Jurkat, Clone E6-1 (cell line): Measurements from ENCODE around the gene SIPA1L3.
"Not testable (repeated sequence)": the region's sequence is repeated elsewhere in the genome, so short reads cannot be mapped to it uniquely, and the experiment has no call there.

Experiments used
- DNase-seq: peaks from one replicate; pipeline ENCODE4 v3.0.0-alpha.2; 2011; ENCODE audit warnings: low read depth, low spot score
- H3K4me3 ChIP-seq: 2 replicates; pipeline ENCODE4 v1.5.1; 2011; ENCODE audit warnings: mild to moderate bottlenecking, low read length, control low read depth, moderate library complexity

SIPA1L3 gene

GRCh38 chr19:37907735-37908455, 887 bp downstream of the SIPA1L3 start:
- H3K4me3 ChIP-seq = peak overlapping the region; percentile 79
- no peak for DNase-seq

- no peak for DNase-seq
- no peak overlapping the region for H3K4me3 ChIP-seq
Measured at GRCh38 chr19:37909661-37910199, 2.7 kb downstream of the SIPA1L3 start.

GRCh38 chr19:37914908-37915307, 7.9 kb downstream of the SIPA1L3 start:
- peak; percentile 49 for DNase-seq
- H3K4me3 ChIP-seq = no peak overlapping the region

GRCh38 chr19:37920591-37921450, 13.8 kb downstream of the SIPA1L3 start:
- no peak for DNase-seq
- no peak overlapping the region for H3K4me3 ChIP-seq

GRCh38 chr19:37924573-37924972, 17.6 kb downstream of the SIPA1L3 start:
- DNase-seq, H3K4me3 ChIP-seq: not testable (repeated sequence)

GRCh38 chr19:37925212-37925611, 18.2 kb downstream of the SIPA1L3 start:
- DNase-seq = no peak
- no peak overlapping the region for H3K4me3 ChIP-seq

- no peak overlapping the region for H3K4me3 ChIP-seq
- DNase-seq = no peak
Measured at GRCh38 chr19:37926255-37926654, 19.2 kb downstream of the SIPA1L3 start.

- no peak for DNase-seq
Measured at GRCh38 chr19:37926711-37927110, 19.7 kb downstream of the SIPA1L3 start.

GRCh38 chr19:37928527-37929286, 21.7 kb downstream of the SIPA1L3 start:
- no peak for DNase-seq
- H3K4me3 ChIP-seq = no peak overlapping the region

More at GRCh38 chr19:37926711-37927110, 19.7 kb downstream of the SIPA1L3 start:
- no peak overlapping the region for H3K4me3 ChIP-seq

- H3K4me3 ChIP-seq = no peak overlapping the region
- DNase-seq = no peak
Measured at GRCh38 chr19:37929355-37929923, 22.4 kb downstream of the SIPA1L3 start.

- no peak for DNase-seq
- H3K4me3 ChIP-seq = no peak overlapping the region
Measured at GRCh38 chr19:37930416-37930815, 23.4 kb downstream of the SIPA1L3 start.

GRCh38 chr19:37931881-37932655, 25.1 kb downstream of the SIPA1L3 start:
- no peak for DNase-seq
- no peak overlapping the region for H3K4me3 ChIP-seq

- H3K4me3 ChIP-seq = no peak overlapping the region
- no peak for DNase-seq
Measured at GRCh38 chr19:37932985-37933936, 26.3 kb downstream of the SIPA1L3 start.

GRCh38 chr19:37933937-37934358, 26.9 kb downstream of the SIPA1L3 start:
- no peak overlapping the region for H3K4me3 ChIP-seq
- DNase-seq = no peak

GRCh38 chr19:37935341-37935740, 28.3 kb downstream of the SIPA1L3 start:
- H3K4me3 ChIP-seq = no peak overlapping the region
- DNase-seq = no peak

- DNase-seq = no peak
- H3K4me3 ChIP-seq = no peak overlapping the region
Measured at GRCh38 chr19:37936166-37936565, 29.2 kb downstream of the SIPA1L3 start.

- no peak overlapping the region for H3K4me3 ChIP-seq
- DNase-seq = no peak
Measured at GRCh38 chr19:37936886-37937285, 29.9 kb downstream of the SIPA1L3 start.
